Measurements from ENCODE around the gene FOLR3.
A peak's percentile ranks its signal among the peaks of the same experiment; 100 is the strongest.
"Not testable (repeated sequence)": the region's sequence is repeated elsewhere in the genome, so short reads cannot be mapped to it uniquely, and the experiment has no call there.

FOLR3 gene

DNA sequence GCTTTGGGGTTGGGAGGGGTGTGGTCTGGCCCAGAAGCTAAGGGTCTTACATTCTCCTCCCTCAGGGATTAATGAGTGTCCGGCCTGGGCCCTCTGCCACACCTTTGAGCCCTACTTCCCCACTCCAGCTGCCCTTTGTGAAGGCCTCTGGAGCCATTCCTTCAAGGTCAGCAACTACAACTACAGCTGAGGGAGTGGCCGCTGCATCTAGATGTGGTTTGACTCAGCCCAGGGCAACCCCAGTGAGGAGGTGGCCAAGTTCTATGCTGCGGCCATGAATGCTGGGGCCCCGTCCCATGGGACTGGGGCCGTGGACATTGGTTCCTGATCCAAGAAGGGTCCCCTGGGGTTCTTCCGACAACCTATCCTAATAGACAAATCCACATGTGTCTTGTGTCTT, 42.1 kb downstream of the FOLR3 start:
- no peak overlapping the region for H3K4me3 ChIP-seq (ENCODE audit: low read depth, low read length)
- DNase-seq (ENCODE audit: low read depth), result no peak
- TF ChIP-seq MYC (IDR thresholded peaks at IDR 0.05; ENCODE audit: low read depth, low read length), result no peak
- TF ChIP-seq, protein P1, sequence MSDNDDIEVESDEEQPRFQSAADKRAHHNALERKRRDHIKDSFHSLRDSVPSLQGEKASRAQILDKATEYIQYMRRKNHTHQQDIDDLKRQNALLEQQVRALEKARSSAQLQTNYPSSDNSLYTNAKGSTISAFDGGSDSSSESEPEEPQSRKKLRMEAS (IDR thresholded peaks at IDR 0.05; ENCODE audit: low read depth, low read length), result no peak

DNA sequence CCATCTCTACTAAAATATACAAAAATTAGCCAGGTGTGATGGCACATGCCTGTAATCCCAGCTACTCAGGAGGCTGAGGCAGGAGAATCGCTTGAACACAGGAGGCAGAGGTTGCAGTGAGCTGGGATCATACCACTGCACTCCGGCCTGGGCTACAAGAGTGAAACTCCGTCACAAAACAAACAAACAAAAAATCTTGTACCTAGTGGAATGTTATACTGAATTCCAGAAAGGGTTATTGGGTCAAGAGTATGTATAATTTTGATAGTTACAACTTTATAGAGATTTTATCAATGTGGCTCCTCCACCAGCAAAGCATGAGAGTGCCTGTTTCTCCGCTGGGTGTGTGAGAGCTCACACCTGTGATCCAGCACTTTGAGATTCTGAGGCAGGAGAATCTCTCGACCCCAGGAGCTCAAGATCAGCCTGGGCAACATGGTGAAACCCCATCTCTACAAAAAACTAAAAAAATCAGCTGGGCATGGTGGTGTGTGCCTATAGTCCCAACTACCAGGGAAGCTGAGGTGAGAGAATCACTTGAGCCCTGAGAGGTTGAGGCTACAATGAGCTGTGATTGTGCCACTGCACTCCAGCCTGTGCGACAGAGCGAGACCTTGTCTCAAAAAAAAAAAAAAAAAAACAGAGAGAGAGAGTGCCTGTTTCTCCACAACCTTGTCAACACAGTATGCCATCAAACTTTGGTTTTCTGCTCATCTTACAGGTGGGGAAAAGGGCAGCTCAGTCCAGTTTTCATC, 43.7 kb downstream of the FOLR3 start:
- TF ChIP-seq, protein P1 (IDR thresholded peaks at IDR 0.05; ENCODE audit: low read depth, low read length), result no peak
- TF ChIP-seq, protein P2, sequence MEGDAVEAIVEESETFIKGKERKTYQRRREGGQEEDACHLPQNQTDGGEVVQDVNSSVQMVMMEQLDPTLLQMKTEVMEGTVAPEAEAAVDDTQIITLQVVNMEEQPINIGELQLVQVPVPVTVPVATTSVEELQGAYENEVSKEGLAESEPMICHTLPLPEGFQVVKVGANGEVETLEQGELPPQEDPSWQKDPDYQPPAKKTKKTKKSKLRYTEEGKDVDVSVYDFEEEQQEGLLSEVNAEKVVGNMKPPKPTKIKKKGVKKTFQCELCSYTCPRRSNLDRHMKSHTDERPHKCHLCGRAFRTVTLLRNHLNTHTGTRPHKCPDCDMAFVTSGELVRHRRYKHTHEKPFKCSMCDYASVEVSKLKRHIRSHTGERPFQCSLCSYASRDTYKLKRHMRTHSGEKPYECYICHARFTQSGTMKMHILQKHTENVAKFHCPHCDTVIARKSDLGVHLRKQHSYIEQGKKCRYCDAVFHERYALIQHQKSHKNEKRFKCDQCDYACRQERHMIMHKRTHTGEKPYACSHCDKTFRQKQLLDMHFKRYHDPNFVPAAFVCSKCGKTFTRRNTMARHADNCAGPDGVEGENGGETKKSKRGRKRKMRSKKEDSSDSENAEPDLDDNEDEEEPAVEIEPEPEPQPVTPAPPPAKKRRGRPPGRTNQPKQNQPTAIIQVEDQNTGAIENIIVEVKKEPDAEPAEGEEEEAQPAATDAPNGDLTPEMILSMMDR (IDR thresholded peaks at IDR 0.05; ENCODE audit: low read depth, low read length), result no peak
- TF ChIP-seq MYC (IDR thresholded peaks at IDR 0.05; ENCODE audit: low read depth, low read length) (no peak), POLR2A (IDR thresholded peaks at IDR 0.05; ENCODE audit: extremely low read depth, insufficient read length) (no peak)
- no peak for DNase-seq (ENCODE audit: low read depth)
- no peak overlapping the region for H3K4me3 ChIP-seq (ENCODE audit: low read depth, low read length)

DNA sequence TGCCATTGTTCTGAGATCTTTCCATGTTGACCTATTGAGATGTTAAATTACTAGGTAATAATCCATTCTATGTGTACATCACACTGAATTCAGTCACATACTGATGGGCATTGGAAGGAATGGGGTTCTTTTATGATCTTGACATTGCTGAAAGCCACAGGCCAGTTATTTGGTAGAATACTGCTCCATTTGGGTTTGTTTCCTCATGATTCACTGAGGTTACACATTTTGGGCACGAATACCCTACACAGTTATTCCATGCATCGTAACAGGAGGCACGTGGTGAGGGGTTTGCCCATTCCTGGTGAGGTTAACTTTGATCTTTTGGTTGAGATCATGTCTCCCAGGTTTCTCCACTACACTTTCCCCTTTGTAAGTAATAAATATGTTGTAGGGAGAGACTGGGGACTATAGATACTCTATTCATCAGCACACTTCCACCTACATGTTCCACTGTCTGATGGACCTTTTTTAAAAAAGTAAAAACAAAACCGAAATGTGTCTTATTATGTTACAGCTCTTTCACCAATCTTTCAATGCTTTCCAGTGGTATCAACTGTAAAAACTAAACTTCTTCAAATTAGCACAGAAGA, 44.4 kb downstream of the FOLR3 start:
- peak; percentile 16 for DNase-seq (ENCODE audit: low read depth)
- TF ChIP-seq, protein P2 (IDR thresholded peaks at IDR 0.05; ENCODE audit: low read depth, low read length), result no peak
- TF ChIP-seq, protein P1 (IDR thresholded peaks at IDR 0.05; ENCODE audit: low read depth, low read length), result no peak
- no peak for TF ChIP-seq MYC (IDR thresholded peaks at IDR 0.05; ENCODE audit: low read depth, low read length)
- TF ChIP-seq POLR2A (IDR thresholded peaks at IDR 0.05; ENCODE audit: extremely low read depth, insufficient read length), result no peak
- no peak overlapping the region for H3K4me3 ChIP-seq (ENCODE audit: low read depth, low read length)

DNA sequence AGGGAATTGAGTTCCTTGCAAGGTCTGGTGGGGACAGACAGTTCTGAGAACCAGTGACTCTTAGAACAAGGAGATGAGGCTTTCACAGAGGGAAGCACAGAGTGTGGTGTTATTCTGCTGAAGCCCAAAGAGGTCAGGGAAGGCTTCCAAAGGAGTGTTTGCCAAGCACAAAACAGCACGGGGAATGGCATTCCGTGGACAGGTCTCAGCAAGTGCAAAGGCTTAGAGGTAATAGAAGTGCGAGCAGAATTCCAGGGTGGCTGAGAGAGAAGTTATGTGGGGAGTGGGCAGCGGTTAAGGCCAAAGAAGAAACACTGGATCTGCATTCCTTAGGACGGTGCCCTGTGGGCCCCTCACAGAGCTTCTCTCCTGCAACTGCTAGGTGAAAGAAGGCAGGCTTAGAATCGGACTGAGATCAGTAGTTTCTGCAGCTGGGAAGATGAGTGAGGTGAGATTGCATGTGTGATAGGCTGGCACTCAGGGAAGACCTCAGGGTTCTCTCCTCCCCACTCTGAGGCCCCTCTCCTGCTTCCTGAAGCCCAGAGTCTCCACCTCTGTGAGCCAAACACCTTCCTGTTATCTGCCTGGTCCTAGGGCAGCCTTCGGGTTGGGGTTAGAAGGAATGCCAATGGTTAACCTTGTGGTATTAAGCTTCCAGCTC, 45.5 kb downstream of the FOLR3 start:
- H3K4me3 ChIP-seq (ENCODE audit: low read depth, low read length); DNase-seq (ENCODE audit: low read depth): not testable (repeated sequence)

DNA sequence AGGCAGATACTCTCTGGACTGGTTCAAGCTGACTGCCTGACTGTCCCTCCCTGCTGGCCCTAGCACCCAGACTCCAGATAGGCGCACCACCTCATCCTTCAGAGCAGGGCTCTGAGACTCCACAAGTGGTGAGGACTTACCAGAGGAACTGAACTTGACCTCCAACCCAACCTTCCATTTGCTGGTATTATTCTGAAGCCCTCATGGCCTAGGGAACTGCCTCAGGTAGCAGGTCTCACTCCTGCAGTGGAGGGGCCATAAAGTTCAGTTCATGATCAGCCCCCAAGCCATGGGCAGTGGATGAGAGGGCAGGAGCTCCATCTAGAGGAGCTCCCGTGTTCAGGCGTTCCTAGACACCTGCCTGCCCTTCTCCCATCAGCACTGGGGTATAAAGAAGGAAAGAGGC, 46.0 kb downstream of the FOLR3 start:
- H3K4me3 ChIP-seq (ENCODE audit: low read depth, low read length), result not testable (repeated sequence)
- DNase-seq (ENCODE audit: low read depth), result peak; percentile 29

DNA sequence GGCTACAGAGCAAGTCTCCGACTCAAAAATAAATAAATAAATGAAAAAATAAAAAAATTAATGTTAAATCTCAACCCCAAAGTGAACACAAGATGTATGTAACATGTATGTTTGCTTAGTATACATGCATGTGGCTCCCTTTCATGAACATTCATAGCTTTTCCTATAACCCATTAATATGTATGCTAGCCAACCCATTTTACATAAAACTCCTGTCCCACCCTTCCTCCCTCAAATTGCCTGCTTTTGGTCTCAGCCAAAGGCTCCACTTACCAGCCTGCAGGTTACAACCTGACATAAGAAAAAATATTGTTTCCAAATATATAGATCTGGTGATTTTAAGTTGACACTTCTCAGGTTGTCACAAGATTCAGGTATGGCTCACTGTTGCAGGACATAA, 52.7 kb downstream of the FOLR3 start:
- TF ChIP-seq, protein P2 (IDR thresholded peaks at IDR 0.05; ENCODE audit: low read depth, low read length), result no peak
- TF ChIP-seq, protein P1 (IDR thresholded peaks at IDR 0.05; ENCODE audit: low read depth, low read length), result no peak
- TF ChIP-seq POLR2A (IDR thresholded peaks at IDR 0.05; ENCODE audit: extremely low read depth, insufficient read length) (no peak), MYC (IDR thresholded peaks at IDR 0.05; ENCODE audit: low read depth, low read length) (no peak)
- H3K4me3 ChIP-seq (ENCODE audit: low read depth, low read length), result no peak overlapping the region
- no peak for DNase-seq (ENCODE audit: low read depth)

All from NB4 (cell line).